A549 (cell line): ENCODE results near the gene SLC11A1. TPM values are rescaled to one million over a fixed set of nuclear protein-coding genes. Genes with fewer than 3 reads are reported as not detected.

Source experiments
- ATAC-seq, 2 experiments: fragments of 200-7000 bp in 1 of 2; fragments of >200 bp in 1 of 2; cut with Nextera tagmentation in 1 of 2; cut with Tn5 transposase in 1 of 2; 3 replicates each; pipeline versions ENCODE4 v1.8.0 to v1.9.1; 2018 to 2020; ENCODE audit warnings: mild to moderate bottlenecking in 1 of 2, moderate library complexity in 1 of 2
- CTCF ChIA-PET: fragments of 300-600 bp; sonication (Branson Sonifier 250); formaldehyde crosslinking; extraction: SDS; loops from one replicate; lab custom pipeline; 2021; ENCODE audit warnings: antibody characterized with exemption, inconsistent platforms; lab: Yijun Ruan, JAX
- POLR2A ChIA-PET: fragments of 350-600 bp; formaldehyde crosslinking; extraction: SDS; loops from one replicate; lab custom pipeline; 2021; ENCODE audit warnings: antibody characterized with exemption, inconsistent platforms; lab: Yijun Ruan, JAX
- DNase-seq, 2 experiments: peaks; one replicate each; pipeline versions ENCODE4 v3.0.0 to v3.0.0-alpha.2; 2011 to 2016; ENCODE audit warnings: low read depth in 1 of 2, low spot score in 1 of 2
- FAIRE-seq: peaks from 2 replicates; lab custom pipeline; 2011; peaks lifted over from hg19 to GRCh38; lab: Jason Lieb, UNC
- H3K27ac ChIP-seq, 2 experiments: fragments of >200 bp; sonication (Bioruptor Twin); formaldehyde crosslinking; 3 replicates each; pipeline ENCODE4 v1.5.1; 2016 to 2017
- H3K4me1 ChIP-seq: fragments of >200 bp; sonication (Bioruptor Twin); formaldehyde crosslinking; 3 replicates; pipeline ENCODE4 v1.6.1; 2016
- H3K4me2 ChIP-seq: fragments of >200 bp; sonication (Bioruptor Twin); formaldehyde crosslinking; 3 replicates; pipeline ENCODE4 v1.6.1; 2016
- H3K4me3 ChIP-seq: fragments of >200 bp; sonication (Bioruptor Twin); formaldehyde crosslinking; 3 replicates; pipeline ENCODE4 v1.5.1; 2016
- H3K9me3 ChIP-seq: fragments of >200 bp; sonication (Bioruptor Twin); formaldehyde crosslinking; 3 replicates; pipeline ENCODE4 v1.6.1; 2016
- ESRRA ChIP-seq: fragments of 150-350 bp; IDR thresholded peaks from 2 replicates; pipeline ENCODE4 v1.6.1; 2014; ENCODE audit warnings: mild to moderate bottlenecking, low read length, borderline replicate concordance
- GATA3 ChIP-seq: IDR thresholded peaks from 2 replicates; pipeline ENCODE4 v1.6.1; 2012; ENCODE audit warnings: borderline replicate concordance
- MAZ ChIP-seq: fragments of 150-350 bp; IDR thresholded peaks from 2 replicates; pipeline ENCODE4 v1.6.1; 2014; ENCODE audit warnings: antibody characterized with exemption, low read depth, low read length, borderline replicate concordance
- RNF2 ChIP-seq: fragments of 200-600 bp; sonication (generic); IDR thresholded peaks from 2 replicates; pipeline ENCODE4 v1.6.1; 2016; ENCODE audit warnings: low read depth, mild to moderate bottlenecking, antibody characterized with exemption, moderate library complexity, borderline replicate concordance
- SREBF2 ChIP-seq: fragments of 450-650 bp; IDR thresholded peaks from 2 replicates; pipeline ENCODE4 v1.6.1; 2014; ENCODE audit warnings: mild to moderate bottlenecking, moderate library complexity
- whole genome bisulfite sequencing: methylation state at CpG from one replicate; pipeline ENCODE4 v1.1.6; 2017; ENCODE audit errors: missing lambda C conversion rate; 5-methylcytosine and 5-hydroxymethylcytosine counted together
- polyA plus RNA-seq, 4 experiments: library from polyadenylated mRNA; depleted of rRNA in 3 of 4; stranded (reverse); fragments of >200 nt; fragmentation: RNase III in 1 of 4; extraction: RNeasy Plus Mini Kit Qiagen cat#74134 plus additional on column Dnase treatment in 1 of 4; gene quantifications; 2 replicates in 3 of 4; 3 replicates in 1 of 4; pipeline ENCODE4 v1.2.3, GENCODE V29; 2011 to 2017
- small RNA-seq, 6 experiments: library from RNA; depleted of rRNA; stranded (forward); fragments of <200 nt; gene quantifications; one replicate each; pipeline ENCODE3, GENCODE V24; 2012
- TF ChIP-seq, protein P1 (sequence below): fragments of 450-650 bp; IDR thresholded peaks from 2 replicates; pipeline ENCODE4 v1.6.1; 2014; ENCODE audit warnings: antibody characterized with exemption
- TF ChIP-seq, protein P2 (sequence below): fragments of >200 bp; sonication (Bioruptor Twin); formaldehyde crosslinking; IDR thresholded peaks from 2 replicates; pipeline ENCODE4 v1.6.1; 2016

SLC11A1 gene
- polyA plus RNA-seq, 2 of the 4 experiments (the other 2 are of a cell fraction), result 0.18 to 0.52 TPM

DNA sequence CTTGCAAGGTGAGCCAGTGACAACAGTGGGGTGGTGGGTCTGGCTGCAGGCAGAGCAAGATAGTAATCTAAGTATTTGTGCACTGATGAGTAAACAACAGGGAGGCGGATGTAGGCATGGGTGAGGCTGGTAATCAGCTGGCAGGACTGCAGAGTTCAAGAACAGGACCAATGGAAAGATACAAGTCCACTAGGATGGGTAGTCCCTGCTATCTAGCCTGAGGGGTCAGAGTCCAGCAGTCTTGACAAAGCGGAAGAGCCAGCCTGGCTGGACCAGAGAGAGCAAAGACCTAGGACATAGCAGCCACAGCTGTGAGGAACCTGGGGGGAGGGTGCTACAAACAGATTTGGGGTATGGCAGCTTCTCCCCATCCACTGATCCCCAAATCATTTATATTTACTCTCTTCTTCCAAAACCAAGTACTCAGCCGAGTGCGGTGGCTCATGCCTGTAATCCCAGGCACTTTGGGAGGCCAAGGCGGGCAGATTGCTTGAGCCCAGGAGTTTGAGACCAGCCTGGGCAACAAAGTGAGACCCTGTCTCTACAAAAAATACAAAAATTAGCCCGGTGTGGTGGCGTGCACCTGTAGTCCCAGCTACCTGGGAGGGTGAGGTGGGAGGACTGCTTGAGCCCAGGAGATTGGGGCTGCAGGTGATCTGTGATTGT, 62.8 kb downstream of the SLC11A1 start:
- CTCF ChIA-PET, result interaction anchor here (0.7 to 1.0 kb wide), 3 partner anchors 10 to 41 kb away, joined by 3 read pairs; no protein-coding TSS in a partner anchor
- no peak for FAIRE-seq
- Histone ChIP-seq H3K4me3 (no peak overlapping the region), H3K9me3 (no peaks in the 10 kb centered on the region), H3K27ac (peak overlapping the region; percentile 19 to 41; a peak in 4 of 6 replicates), H3K4me2 (peak overlapping the region; percentile 9), H3K4me1 (peaks cover 38% of the 10 kb centered on the region)
- POLR2A ChIA-PET, result no interaction called here
- 75% methylated on average over 7 of the region's 7 CpGs for WGBS
- peak in 1 of 2 experiments; percentile 78 for DNase-seq
- TF ChIP-seq GATA3, result peak; percentile 85
- TF ChIP-seq MAZ, result no peak
- peak; percentile 54 to 67; a peak in 5 of 6 replicates for ATAC-seq

DNA sequence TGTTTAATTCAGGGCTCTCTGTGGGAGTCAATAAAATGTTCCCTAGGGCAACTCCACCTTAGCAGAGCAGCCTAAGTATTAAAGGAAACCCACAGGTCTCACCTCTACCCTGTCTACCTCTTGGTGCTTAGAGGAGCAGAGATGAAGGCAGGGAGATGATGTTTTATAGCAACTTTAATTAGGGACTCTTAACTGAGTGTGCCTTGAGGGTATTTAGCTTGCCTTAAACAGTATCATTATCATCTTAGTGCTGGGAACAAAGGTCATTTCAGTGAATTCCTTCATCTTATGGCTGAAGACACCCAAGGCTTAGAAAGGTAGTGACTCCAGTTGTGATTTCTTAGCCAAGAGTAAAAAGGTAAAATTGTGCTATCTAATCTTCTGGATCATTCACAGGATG, 63.5 kb downstream of the SLC11A1 start:
- no peak for TF ChIP-seq ESRRA
- TF ChIP-seq SREBF2, result no peak
- TF ChIP-seq RNF2, result no peak
- TF ChIP-seq, protein P1, sequence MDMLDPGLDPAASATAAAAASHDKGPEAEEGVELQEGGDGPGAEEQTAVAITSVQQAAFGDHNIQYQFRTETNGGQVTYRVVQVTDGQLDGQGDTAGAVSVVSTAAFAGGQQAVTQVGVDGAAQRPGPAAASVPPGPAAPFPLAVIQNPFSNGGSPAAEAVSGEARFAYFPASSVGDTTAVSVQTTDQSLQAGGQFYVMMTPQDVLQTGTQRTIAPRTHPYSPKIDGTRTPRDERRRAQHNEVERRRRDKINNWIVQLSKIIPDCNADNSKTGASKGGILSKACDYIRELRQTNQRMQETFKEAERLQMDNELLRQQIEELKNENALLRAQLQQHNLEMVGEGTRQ, result no peak
- TF ChIP-seq, protein P2, sequence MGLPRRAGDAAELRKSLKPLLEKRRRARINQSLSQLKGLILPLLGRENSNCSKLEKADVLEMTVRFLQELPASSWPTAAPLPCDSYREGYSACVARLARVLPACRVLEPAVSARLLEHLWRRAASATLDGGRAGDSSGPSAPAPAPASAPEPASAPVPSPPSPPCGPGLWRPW, result no peak
- ATAC-seq (no peak), FAIRE-seq (no peak), DNase-seq (no peak)
- H3K27ac ChIP-seq, result peak overlapping the region; percentile 19 to 41; a peak in 3 of 6 replicates
- POLR2A ChIA-PET, result no interaction called here
- H3K4me2 ChIP-seq, result peak overlapping the region; percentile 9
- peaks cover 40% of the 10 kb centered on the region for H3K4me1 ChIP-seq
- CTCF ChIA-PET, result interaction anchor here (1.0 to 1.5 kb wide), 4 partner anchors 13 to 42 kb away, joined by 3 to 4 read pairs (median 3); no protein-coding TSS in a partner anchor
- H3K9me3 ChIP-seq, result no peaks in the 10 kb centered on the region
- H3K4me3 ChIP-seq, result no peak overlapping the region

Small RNA genes lying within 50 kb of the gene (small RNA-seq; reads per million reads assigned to genes)
- 86.9 to 24,354 (median 8,022) reads per million in 6 experiments for gene MIR26B
- gene MIR6810, result 0 reads per million in 6 experiments

Other genes with a start within 250 kb of the SLC11A1 start
- not detected in 2 replicates for gene CXCR1, start 215.3 kb upstream of the SLC11A1 start, polyA plus RNA-seq (2011; rRNA removed)
- gene CXCR1, start 215.3 kb upstream of the SLC11A1 start, polyA plus RNA-seq (2017; fragmentation: RNase III; extraction: RNeasy Plus Mini Kit Qiagen cat#74134 plus additional on column Dnase treatment), result not detected in 3 replicates
- gene ARPC2, start 165.1 kb upstream of the SLC11A1 start, polyA plus RNA-seq (2011; rRNA removed), result 279 and 374 TPM in 2 replicates
- gene ARPC2, start 165.1 kb upstream of the SLC11A1 start, polyA plus RNA-seq (2017; fragmentation: RNase III; extraction: RNeasy Plus Mini Kit Qiagen cat#74134 plus additional on column Dnase treatment), result 263 to 283 TPM (median 273 TPM) in 3 replicates
- gene GPBAR1, start 121.3 kb upstream of the SLC11A1 start, polyA plus RNA-seq (2011; rRNA removed), result 0.05 and 0.06 TPM in 2 replicates
- 0.12 to 0.16 TPM (median 0.13 TPM) in 3 replicates for gene GPBAR1, start 121.3 kb upstream of the SLC11A1 start, polyA plus RNA-seq (2017; fragmentation: RNase III; extraction: RNeasy Plus Mini Kit Qiagen cat#74134 plus additional on column Dnase treatment)
- 71.3 and 82.0 TPM in 2 replicates for gene AAMP, start 112.1 kb upstream of the SLC11A1 start, polyA plus RNA-seq (2011; rRNA removed)
- 165 to 173 TPM (median 168 TPM) in 3 replicates for gene AAMP, start 112.1 kb upstream of the SLC11A1 start, polyA plus RNA-seq (2017; fragmentation: RNase III; extraction: RNeasy Plus Mini Kit Qiagen cat#74134 plus additional on column Dnase treatment)
- gene PNKD, start 111.8 kb upstream of the SLC11A1 start, polyA plus RNA-seq (2011; rRNA removed), result 46.2 and 52.6 TPM in 2 replicates
- gene PNKD, start 111.8 kb upstream of the SLC11A1 start, polyA plus RNA-seq (2017; fragmentation: RNase III; extraction: RNeasy Plus Mini Kit Qiagen cat#74134 plus additional on column Dnase treatment), result 47.2 to 51.7 TPM (median 51.6 TPM) in 3 replicates
- gene TMBIM1, start 89.8 kb upstream of the SLC11A1 start, polyA plus RNA-seq (2011; rRNA removed), result 61.4 and 91.5 TPM in 2 replicates
- 66.6 to 72.1 TPM (median 70.4 TPM) in 3 replicates for gene TMBIM1, start 89.8 kb upstream of the SLC11A1 start, polyA plus RNA-seq (2017; fragmentation: RNase III; extraction: RNeasy Plus Mini Kit Qiagen cat#74134 plus additional on column Dnase treatment)
- 0.17 and 0.41 TPM in 2 replicates for gene CATIP, start 25.4 kb upstream of the SLC11A1 start, polyA plus RNA-seq (2011; rRNA removed)
- gene CATIP, start 25.4 kb upstream of the SLC11A1 start, polyA plus RNA-seq (2017; fragmentation: RNase III; extraction: RNeasy Plus Mini Kit Qiagen cat#74134 plus additional on column Dnase treatment), result 0.09 to 0.15 TPM in 2 of 3 replicates, not detected in the other
- 50.3 and 64.3 TPM in 2 replicates for gene CTDSP1, start 17.6 kb downstream of the SLC11A1 start, polyA plus RNA-seq (2011; rRNA removed)
- gene CTDSP1, start 17.6 kb downstream of the SLC11A1 start, polyA plus RNA-seq (2017; fragmentation: RNase III; extraction: RNeasy Plus Mini Kit Qiagen cat#74134 plus additional on column Dnase treatment), result 34.6 to 42.8 TPM (median 39.5 TPM) in 3 replicates
- 2.3 and 3.7 TPM in 2 replicates for gene VIL1, start 36.9 kb downstream of the SLC11A1 start, polyA plus RNA-seq (2011; rRNA removed)
- gene VIL1, start 36.9 kb downstream of the SLC11A1 start, polyA plus RNA-seq (2017; fragmentation: RNase III; extraction: RNeasy Plus Mini Kit Qiagen cat#74134 plus additional on column Dnase treatment), result 1.2 to 1.9 TPM (median 1.9 TPM) in 3 replicates
- 10.9 and 12.8 TPM in 2 replicates for gene USP37, start 186.1 kb downstream of the SLC11A1 start, polyA plus RNA-seq (2011; rRNA removed)
- 5.1 to 5.3 TPM (median 5.2 TPM) in 3 replicates for gene USP37, start 186.1 kb downstream of the SLC11A1 start, polyA plus RNA-seq (2017; fragmentation: RNase III; extraction: RNeasy Plus Mini Kit Qiagen cat#74134 plus additional on column Dnase treatment)
- gene CNOT9, start 186.6 kb downstream of the SLC11A1 start, polyA plus RNA-seq (2011; rRNA removed), result 86.7 and 87.4 TPM in 2 replicates
- gene CNOT9, start 186.6 kb downstream of the SLC11A1 start, polyA plus RNA-seq (2017; fragmentation: RNase III; extraction: RNeasy Plus Mini Kit Qiagen cat#74134 plus additional on column Dnase treatment), result 40.1 to 42.7 TPM (median 40.9 TPM) in 3 replicates
- 2.5 and 2.8 TPM in 2 replicates for gene PLCD4, start 225.6 kb downstream of the SLC11A1 start, polyA plus RNA-seq (2011; rRNA removed)
- 0.83 to 1.7 TPM (median 1.2 TPM) in 3 replicates for gene PLCD4, start 225.6 kb downstream of the SLC11A1 start, polyA plus RNA-seq (2017; fragmentation: RNase III; extraction: RNeasy Plus Mini Kit Qiagen cat#74134 plus additional on column Dnase treatment)